ENCODE measurements around the gene LSAMP.
"Not testable (repeated sequence)": the region's sequence is repeated elsewhere in the genome, so short reads cannot be mapped to it uniquely, and the experiment has no call there.

The LSAMP gene

DNA sequence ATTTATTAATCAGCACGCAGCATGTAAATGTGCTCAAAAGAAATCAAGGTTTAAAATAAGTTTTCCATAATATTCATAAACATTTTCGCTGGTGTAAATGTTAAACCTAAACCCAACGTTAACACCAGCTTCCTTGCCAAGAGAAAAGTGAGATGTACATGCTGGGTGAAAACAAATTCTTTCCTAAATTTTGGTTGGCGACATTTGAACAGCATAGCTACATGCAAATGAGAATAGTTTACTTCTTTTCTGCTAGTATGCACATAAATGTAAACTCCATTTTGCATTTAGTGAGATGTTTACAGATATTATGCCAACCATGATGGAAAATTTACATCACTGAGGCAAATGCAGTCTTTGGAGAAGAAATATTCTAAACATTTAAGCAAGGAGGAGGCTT, 639.8 kb downstream of the LSAMP start:
- no peak for DNase-seq (ENCODE audit: low read depth)
- TF ChIP-seq, protein P1, sequence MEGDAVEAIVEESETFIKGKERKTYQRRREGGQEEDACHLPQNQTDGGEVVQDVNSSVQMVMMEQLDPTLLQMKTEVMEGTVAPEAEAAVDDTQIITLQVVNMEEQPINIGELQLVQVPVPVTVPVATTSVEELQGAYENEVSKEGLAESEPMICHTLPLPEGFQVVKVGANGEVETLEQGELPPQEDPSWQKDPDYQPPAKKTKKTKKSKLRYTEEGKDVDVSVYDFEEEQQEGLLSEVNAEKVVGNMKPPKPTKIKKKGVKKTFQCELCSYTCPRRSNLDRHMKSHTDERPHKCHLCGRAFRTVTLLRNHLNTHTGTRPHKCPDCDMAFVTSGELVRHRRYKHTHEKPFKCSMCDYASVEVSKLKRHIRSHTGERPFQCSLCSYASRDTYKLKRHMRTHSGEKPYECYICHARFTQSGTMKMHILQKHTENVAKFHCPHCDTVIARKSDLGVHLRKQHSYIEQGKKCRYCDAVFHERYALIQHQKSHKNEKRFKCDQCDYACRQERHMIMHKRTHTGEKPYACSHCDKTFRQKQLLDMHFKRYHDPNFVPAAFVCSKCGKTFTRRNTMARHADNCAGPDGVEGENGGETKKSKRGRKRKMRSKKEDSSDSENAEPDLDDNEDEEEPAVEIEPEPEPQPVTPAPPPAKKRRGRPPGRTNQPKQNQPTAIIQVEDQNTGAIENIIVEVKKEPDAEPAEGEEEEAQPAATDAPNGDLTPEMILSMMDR (conservative IDR thresholded peaks at IDR 0.05; ENCODE audit: low read depth, low read length): no peak
- H3K4me3 ChIP-seq (ENCODE audit: low read length): no peak overlapping the region

DNA sequence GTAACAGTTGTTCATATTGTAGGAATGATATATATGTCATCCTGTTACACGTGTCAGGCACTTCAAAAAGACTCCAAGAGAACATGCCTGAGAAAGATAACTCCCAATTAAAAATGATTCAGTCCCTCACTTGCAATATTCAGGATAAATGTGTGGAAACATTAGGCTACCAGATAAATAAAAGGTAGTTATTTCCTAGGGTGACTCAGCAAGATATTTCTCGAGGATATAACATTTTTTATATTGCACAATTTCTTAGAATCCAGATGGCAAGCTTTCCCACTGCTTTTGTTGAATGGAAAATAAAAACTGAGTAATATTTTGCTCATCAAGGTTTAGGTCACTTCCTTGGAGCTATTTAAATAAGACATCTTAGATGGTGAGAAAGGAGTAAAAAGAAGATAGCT, 640.6 kb downstream of the LSAMP start:
- TF ChIP-seq, protein P1 (conservative IDR thresholded peaks at IDR 0.05; ENCODE audit: low read depth, low read length): no peak
- H3K4me3 ChIP-seq (ENCODE audit: low read length): no peak overlapping the region
- DNase-seq (ENCODE audit: low read depth): no peak

DNA sequence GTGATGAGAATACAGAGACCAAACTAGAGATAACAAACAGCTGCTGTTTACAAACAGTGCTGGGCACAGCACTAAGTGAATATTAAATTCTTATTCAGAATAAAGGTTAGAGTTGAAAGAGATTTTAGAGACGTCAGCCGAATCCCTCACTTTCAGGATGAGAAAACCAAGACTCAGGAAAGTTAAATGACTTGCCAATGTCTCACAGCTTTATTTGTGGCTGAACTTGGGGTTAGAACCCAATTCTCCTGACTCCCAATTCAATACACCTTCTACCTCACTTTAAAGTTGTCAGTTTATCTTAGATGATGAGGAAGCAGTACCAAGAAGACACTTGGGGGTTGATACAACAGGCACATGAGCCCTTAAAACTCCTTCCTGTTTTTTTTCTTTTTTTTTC, 641.1 kb downstream of the LSAMP start:
- DNase-seq (ENCODE audit: low read depth): no peak
- no peak overlapping the region for H3K4me3 ChIP-seq (ENCODE audit: low read length)
- TF ChIP-seq, protein P1 (conservative IDR thresholded peaks at IDR 0.05; ENCODE audit: low read depth, low read length): no peak

DNA sequence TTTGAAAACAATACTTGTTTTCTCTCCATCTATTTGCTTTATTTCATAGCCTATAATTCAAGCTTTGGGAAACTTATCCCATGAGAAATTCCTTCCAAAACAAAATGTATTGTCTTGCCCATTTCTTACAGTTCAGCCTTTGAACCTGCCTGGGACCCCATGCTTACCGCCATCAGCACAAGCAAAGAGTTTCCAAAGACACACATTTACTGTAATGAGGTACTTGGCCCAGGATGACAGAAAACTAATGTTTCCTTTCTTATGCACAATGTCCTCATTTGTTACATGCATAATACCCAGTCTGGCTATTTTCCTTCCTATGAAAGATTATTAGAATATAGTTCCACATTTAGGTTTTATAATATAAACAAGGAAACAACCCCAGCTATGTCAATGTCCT, 641.6 kb downstream of the LSAMP start:
- no peak overlapping the region for H3K4me3 ChIP-seq (ENCODE audit: low read length)
- no peak for DNase-seq (ENCODE audit: low read depth)
- TF ChIP-seq, protein P1 (conservative IDR thresholded peaks at IDR 0.05; ENCODE audit: low read depth, low read length): no peak

DNA sequence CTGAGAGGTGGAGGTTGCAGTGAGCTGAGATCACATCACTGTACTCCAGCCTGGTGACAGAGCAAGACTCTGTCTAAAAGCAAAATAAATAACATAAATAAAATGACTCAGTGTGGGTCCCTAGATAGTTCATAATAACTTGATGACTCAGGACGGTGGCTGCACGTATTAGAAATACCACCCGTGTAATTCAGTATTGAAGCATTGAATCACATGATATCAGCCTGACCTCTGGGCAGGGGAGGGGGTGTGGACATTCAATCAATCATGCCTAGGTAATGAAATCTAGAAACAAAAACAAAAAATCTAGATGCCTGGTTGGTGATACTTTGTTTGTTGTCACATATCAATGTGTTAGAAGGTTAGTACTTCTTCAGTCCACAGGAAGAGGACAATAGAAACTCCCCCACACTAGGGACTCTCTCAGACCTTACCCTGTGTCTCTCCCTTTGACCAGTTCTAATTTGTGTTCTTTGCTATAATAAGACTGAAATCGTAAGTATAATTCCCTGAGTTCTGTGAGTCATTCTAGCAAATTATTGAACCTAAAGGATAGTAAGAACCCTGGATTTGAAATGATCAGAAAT, 644.7 kb downstream of the LSAMP start:
- DNase-seq (ENCODE audit: low read depth): no peak
- H3K4me3 ChIP-seq (ENCODE audit: low read length): no peak overlapping the region
- TF ChIP-seq, protein P1 (conservative IDR thresholded peaks at IDR 0.05; ENCODE audit: low read depth, low read length): no peak

DNA sequence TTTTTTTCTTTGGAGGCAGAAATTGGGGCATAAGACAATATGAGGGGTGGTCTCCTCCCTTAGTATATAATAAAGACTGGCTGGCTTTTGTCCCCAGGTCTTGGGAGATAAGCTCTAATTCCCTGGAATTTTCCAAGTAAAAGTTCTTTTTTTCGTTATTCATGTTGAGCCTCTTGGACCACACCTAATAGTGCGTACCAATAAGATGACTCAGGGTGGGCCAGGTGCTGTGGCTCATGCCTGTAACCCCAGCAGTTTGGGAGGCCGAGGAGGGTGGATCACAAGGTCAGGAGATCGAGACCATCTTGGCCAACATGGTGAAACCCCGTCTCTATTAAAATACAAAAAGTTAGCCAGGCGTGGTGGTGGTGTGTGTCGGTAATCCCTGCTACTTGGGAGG, 645.2 kb downstream of the LSAMP start:
- H3K4me3 ChIP-seq (ENCODE audit: low read length); DNase-seq (ENCODE audit: low read depth): not testable (repeated sequence)

DNA sequence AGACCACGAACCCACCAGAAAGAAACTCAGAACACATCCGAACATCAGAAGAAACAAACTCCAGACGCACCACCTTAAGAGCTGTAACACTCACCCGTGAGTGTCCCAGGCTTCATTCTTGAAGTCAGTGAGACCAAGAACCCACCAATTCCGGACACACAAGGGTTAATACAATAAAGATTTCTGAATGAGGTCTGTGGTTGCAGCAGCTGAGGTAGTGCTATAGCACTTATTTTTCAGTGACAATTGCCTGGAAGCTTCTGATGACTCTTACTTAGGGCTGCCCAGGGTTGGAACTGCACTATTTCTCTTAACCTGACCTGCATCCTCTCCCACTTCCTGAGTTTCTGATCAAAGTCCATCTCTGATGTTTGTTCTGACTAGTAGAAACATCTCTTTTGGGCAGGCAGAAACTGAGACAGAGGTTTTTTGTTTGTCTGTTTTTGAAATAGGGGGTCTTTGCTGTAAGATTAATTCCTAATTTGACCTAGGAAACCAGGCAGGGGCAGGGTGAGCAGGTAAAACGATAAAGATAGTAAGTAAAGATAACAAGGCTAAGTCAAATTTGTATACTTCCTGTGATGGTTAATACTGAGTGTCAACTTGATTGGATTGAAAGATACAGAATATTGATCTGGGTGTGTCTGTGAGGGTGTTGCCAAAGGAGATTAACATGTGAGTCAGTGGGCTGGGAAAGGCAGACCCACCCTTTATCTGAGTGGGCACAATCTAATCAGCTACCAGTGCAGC, 652.9 kb downstream of the LSAMP start:
- H3K4me3 ChIP-seq (ENCODE audit: low read length): no peak overlapping the region
- no peak for DNase-seq (ENCODE audit: low read depth)
- TF ChIP-seq, protein P1 (conservative IDR thresholded peaks at IDR 0.05; ENCODE audit: low read depth, low read length): no peak

DNA sequence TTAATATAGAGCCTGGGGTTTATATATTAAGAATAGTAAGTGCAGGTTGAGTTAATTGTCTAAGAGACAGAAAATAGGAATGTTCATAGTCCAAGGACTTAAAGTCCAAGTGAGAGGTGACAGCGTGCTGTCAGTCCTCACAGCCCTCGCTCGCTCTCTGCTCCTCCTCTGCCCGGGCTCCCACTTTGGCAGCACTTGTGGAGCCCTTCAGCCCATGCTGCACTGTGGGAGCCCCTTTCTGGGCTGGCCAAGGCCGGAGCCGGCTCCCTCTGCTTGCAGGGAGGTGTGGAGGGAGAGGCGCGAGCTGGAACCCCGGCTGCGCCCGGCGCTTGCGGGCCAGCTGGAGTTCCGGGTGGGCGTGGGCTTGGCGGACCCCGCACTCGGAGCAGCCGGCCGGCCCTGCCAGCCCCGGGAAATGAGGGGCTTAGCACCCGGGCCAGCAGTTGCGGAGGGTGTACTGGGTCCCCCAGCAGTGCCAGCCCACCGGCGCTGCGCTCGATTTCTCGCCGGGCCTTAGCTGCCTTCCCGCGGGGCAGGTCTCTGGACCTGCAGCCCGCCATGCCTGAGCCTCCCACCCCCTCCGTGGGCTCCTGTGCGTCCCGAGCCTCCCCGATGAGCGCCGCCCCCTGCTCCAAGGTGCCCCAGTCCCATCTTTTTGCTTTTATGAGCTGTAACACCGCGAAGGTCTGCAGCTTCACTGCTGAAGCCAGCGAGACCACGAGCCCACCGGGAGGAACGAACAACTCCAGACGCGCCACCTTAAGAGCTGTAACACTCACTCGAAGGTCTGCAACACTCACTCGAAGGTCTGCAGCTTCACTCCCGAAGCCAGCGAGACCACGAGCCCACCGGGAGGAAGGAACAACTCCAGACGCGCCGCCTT, 653.8 kb downstream of the LSAMP start:
- not testable (repeated sequence) for DNase-seq (ENCODE audit: low read depth); H3K4me3 ChIP-seq (ENCODE audit: low read length)

All from retinal pigment epithelial cell (primary cell).